HG02885 (cell line): ENCODE measurements around the gene PKD1.

ENCODE experiments used
- ATAC-seq: cut with Tn5 transposase; IDR thresholded peaks from one replicate; pipeline ENCODE4 v1.9.1; 2021; ENCODE audit warnings: mild to moderate bottlenecking; ENCODE audit not compliant: unreplicated experiment, poor library complexity

Gene PKD1

DNA sequence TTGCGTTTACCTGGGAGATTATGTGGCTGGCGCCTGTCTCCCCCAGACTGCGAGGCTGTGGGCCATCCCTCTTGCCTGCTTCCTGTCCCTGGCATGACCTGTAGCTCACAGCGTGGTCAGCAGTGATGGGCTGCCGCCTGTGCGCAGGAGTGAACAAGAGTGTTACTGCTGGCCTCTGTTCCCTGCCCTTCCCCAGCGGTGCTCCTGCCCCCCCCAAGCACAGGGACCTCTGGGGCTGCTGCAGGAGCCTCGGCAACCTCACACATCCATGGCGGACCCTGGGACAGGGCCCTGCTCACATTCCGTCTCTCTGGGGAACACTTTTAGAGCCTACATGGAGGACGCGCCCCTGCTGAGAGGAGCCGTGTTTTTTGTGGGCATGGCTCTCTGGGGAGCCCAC, 77.3 kb downstream of the PKD1 start:
- ATAC-seq, result no peak

GRCh38 chr16:2057438-2057837, 78.3 kb downstream of the PKD1 start:
- no peak for ATAC-seq

DNA sequence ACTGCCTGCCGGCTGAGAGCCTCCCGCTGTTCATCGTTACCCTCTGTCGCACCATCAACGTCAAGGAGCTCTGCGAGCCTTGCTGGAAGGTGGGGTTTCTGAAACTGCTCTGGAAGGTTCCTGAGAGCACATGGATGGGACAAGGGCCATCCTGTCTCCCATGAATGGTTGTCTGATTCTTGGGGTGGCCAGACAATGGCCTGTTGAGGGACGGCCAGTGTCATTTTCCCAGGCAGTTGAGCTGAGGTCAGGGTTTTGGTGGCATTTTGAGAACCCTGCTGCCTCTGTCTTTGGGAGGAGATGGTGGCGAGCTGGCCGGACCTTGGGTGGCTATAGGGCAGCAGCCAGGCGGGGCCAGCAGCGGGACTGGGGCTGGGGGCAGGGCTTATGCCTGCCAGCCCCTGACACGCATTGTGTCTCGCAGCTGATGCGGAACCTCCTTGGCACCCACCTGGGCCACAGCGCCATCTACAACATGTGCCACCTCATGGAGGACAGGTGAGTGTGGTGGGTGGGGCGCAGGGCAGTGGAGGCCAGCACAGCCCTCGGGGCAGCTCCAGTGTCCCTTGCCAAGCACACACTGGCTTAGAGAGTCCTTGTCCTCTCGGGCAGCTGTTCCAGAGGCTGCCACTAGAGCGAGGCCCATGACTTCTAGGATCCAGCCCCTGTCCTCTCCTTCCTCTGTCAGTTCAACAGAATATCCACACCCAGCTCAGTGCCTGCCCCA, 78.9 kb downstream of the PKD1 start:
- ATAC-seq, result no peak

DNA sequence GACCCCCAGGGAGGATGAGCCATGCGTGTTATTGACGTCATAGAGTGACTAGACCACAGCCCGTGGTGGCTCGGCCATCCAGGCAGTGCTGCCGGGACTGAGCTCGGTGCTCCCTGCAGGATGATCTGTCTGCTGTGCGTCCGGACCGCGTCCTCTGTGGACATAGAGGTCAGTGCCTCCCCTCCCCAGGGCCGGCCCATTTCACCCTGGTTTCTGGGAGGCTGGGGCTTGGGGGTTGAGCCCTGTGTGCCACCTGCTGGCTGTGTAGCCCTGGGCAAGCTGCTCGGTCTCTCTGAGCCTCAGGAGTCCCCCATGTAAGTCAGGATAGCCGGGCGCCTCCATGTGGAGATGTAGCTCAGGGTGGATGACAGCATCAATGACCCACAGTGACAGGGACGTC, 79.6 kb downstream of the PKD1 start:
- no peak for ATAC-seq

- no peak for ATAC-seq
These were observed 81.0 kb downstream of the PKD1 start for GRCh38 chr16:2054543-2055245.

- ATAC-seq, result no peak
These were observed 81.8 kb downstream of the PKD1 start for GRCh38 chr16:2053897-2054296.

- ATAC-seq, result no peak
These were observed 82.5 kb downstream of the PKD1 start for GRCh38 chr16:2053211-2053610.

DNA sequence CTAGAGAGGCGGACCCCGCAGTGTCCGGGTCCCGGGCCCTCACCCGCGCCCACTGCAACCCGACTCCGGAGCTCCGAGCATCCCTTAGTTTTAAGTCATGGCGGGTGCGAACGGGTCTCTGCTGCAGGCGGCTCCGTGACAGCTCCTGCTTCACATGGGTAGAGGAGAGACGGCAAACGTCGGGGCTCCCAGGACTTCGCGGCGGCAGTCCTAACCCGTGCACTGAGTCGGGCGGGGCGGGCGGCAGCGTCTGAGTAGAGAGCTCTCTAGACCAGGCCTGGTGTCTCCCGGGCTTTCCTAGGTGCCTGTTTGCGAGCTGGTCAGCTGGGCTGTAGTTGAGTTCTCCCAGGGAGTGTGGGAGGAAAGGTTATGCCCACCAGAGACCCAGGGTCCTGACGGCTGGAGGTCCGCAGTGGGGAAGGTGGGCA, 87.6 kb downstream of the PKD1 start:
- no peak for ATAC-seq

GRCh38 chr16:2047330-2048115, 88.2 kb downstream of the PKD1 start, which contains the start of the genes NTHL1 and TSC2:
TSS of gene NTHL1 (minus strand) at chr16:2047834. CDS start at chr16:2047823, 11 bp downstream.
TSS of gene TSC2 (plus strand) at chr16:2047985. CDS start at chr16:2048616, 631 bp downstream.
- peak; percentile 90 for ATAC-seq

DNA sequence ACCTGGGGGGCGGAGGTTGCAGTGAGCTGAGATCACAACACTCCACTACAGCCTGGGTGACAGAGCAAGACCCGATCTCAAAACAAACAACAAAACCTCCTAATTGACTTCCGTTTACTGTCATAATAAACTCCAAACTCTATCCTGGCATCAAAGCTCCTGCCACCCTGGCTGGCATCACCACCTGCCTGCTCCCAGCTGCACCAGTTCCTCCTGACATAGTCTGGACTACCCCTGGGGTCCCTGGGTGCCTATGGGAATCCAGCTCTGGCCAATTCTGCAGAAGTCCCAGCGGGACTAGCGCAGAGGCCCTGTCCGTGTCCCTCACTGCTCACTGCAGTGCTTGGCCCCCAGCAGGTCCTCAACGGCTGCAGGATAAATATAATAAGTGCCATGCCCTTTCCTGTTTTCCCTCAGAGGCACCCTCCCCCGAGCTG, 88.8 kb downstream of the PKD1 start:
- ATAC-seq, result no peak

DNA sequence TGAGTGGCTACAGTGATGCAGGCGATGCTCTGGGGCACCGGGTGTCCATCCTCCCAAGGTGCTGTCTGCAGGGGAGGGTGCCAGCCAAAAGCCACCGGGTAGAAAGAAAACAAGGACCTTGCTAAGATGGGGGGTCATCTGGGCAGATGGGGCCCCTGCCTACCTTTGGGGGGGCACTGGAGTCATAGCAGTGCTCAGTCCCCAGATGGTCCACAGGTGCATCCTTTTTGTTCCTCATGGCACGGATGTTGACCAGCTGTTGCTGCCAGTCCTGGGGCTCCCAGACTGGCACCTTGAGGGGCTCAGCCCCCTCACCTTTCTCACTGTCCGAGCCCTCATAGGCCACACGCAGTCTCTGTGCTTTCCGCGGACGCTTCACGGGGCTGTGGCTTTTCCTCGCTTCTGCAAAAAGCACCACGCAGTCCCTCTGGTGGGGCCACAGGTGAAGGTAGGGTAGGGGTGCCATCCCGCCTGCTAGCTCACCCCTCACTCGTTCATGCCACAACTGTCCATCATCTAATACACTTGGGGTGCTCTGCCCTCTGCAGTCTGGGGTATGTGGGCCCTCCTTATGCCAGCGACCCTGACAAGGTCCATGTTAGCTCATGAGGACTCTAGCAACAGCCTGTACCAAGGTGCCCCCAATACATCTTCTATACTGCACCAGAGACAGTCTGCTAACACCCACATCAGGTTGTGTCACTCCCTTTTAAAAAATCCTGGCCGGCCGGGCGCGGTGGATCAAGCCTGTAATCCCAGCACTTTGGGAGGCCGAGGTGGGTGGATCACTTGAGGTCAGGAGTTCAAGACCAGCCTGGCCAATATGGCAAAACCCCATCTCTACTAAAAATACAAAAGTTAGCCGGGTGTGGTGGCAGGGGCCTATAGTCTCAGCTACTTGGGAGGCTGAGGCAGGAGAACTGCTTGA, 89.5 kb downstream of the PKD1 start:
- ATAC-seq, result no peak

DNA sequence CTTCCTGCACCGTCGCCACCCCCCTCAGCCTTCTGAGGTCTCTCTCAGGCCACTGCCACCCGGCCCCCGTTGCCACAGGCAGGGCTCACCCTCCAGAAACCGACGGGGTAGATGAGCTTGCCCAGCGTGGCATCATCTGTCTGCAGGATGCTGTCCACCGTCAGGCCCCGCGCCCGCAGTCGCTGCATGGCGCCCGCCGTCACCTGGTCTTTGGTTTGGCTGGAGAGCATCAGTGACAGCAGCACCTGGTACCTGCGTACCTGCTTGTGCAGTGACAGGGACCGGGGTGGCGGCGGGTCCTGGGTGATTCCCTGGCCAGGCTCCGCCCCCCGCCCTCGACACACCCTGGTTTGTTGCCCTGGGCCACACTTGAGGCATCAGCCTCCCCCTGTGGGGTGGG, 91.2 kb downstream of the PKD1 start:
- no peak for ATAC-seq

GRCh38 chr16:2043667-2044451, 91.8 kb downstream of the PKD1 start:
- ATAC-seq, result no peak

GRCh38 chr16:2042986-2043666, 92.6 kb downstream of the PKD1 start:
- ATAC-seq, result no peak

- ATAC-seq, result no peak
These were observed 93.3 kb downstream of the PKD1 start for GRCh38 chr16:2042171-2042985.

- ATAC-seq, result no peak
These were observed 94.7 kb downstream of the PKD1 start for GRCh38 chr16:2040787-2041522.
